ENCODE data around the gene PPFIA1.

The PPFIA1 gene

DNA sequence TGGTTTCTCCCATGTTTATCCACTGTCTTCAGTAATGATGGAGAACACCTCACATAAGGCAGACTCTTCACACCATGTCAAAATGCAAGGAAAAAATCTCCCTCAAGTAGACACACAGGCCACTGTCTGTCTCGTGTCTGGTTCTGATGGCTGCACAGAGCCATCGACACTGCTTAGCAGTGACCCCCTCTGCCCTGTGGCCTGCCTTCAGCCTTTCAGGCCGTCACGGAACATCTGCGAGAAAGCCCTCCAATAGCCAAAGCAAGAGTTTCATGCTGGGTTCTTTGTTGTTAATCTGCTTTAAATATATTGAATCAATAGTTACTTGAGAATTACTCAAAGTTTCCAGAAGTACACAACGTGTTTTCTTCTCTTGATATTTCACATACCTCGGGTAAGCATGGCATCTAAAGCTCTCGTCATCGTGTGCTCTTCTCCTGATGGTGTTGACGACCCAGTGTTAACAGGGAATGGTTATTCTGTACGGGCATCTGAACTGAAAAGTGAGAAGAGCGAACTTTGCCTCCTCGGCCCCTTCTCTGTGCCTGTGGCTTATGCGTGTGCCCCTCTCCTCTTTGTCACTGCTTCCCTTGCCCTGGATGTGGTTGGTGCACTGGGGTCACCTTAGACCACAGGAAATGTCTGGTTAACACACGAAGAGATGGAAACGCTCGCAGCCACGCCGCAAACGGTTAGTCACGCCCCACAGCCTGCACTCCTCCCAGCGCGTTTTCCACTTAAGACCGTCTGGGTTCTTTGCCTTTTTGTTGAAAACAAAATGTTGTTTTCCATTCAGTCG lies 94.5 kb downstream of the PPFIA1 start:
- no peak overlapping the region for H3K4me3 ChIP-seq (ENCODE audit: low read length)
- no peak for DNase-seq (ENCODE audit: low read depth)
- TF ChIP-seq, protein P1, sequence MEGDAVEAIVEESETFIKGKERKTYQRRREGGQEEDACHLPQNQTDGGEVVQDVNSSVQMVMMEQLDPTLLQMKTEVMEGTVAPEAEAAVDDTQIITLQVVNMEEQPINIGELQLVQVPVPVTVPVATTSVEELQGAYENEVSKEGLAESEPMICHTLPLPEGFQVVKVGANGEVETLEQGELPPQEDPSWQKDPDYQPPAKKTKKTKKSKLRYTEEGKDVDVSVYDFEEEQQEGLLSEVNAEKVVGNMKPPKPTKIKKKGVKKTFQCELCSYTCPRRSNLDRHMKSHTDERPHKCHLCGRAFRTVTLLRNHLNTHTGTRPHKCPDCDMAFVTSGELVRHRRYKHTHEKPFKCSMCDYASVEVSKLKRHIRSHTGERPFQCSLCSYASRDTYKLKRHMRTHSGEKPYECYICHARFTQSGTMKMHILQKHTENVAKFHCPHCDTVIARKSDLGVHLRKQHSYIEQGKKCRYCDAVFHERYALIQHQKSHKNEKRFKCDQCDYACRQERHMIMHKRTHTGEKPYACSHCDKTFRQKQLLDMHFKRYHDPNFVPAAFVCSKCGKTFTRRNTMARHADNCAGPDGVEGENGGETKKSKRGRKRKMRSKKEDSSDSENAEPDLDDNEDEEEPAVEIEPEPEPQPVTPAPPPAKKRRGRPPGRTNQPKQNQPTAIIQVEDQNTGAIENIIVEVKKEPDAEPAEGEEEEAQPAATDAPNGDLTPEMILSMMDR (conservative IDR thresholded peaks at IDR 0.05; ENCODE audit: low read depth, low read length) = no peak

DNA sequence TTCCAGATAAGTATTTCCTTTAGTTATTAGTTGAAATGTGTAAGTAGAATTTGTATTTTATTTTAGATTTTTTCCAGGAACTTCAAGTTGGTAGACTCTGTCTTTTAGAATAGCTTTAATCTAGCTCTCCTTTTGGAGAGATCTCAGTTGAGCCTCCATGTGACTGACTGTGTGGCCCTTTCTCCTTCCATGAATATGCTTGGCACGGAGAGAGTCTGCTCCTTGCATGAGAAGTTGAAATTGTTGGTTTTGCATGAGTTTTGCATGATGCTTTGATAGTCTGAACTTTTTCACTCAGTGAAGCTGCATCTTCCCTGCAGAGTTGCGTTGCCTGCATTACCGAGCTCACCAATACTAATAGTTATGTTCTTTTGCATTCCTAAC lies 95.0 kb downstream of the PPFIA1 start:
- TF ChIP-seq, protein P1 (conservative IDR thresholded peaks at IDR 0.05; ENCODE audit: low read depth, low read length) = no peak
- no peak overlapping the region for H3K4me3 ChIP-seq (ENCODE audit: low read length)
- no peak for DNase-seq (ENCODE audit: low read depth)

GRCh38 chr11:70367071-70367470 lies 96.6 kb downstream of the PPFIA1 start:
- DNase-seq (ENCODE audit: low read depth) = no peak
- TF ChIP-seq, protein P1 (conservative IDR thresholded peaks at IDR 0.05; ENCODE audit: low read depth, low read length) = no peak
- no peak overlapping the region for H3K4me3 ChIP-seq (ENCODE audit: low read length)

DNA sequence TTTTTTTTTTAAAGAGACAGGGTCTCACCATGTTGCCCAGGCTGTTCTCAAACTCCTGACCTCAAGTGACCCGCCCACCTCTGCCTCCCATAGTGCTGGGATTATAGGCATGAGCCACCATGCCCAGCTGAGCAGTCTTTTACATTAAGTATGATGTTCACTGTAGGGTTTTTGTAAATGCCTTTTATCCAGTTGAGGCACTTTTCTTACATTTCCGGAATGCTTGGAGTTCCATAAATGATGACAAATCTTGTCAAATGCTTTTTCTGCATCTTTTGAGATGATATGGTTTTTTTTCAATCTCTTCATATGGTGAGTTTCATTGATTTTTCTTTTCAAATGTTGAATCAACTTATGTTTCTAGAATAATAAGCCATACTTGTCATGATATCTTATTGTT lies 98.5 kb downstream of the PPFIA1 start:
- TF ChIP-seq, protein P1 (conservative IDR thresholded peaks at IDR 0.05; ENCODE audit: low read depth, low read length) = no peak
- DNase-seq (ENCODE audit: low read depth) = no peak
- H3K4me3 ChIP-seq (ENCODE audit: low read length) = no peak overlapping the region

DNA sequence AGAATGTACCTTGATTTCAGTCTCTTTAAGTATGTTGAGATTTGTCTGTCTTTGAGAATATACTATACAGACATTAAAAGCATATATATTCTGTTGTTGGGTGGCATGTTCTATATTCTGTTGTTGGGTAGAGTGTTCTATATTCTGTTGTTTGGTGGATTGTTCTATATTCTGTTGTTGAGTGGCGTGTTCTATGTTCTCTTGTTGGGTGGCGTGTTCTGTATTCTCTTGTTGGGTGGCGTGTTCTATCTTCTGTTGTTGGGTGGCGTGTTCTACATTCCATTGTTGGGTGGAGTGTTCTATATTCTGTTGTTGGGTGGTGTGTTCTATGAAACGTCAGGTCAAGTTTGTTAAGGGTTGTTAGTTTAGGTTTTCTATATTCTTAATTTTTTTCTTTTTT lies 100.8 kb downstream of the PPFIA1 start:
- no peak overlapping the region for H3K4me3 ChIP-seq (ENCODE audit: low read length)
- no peak for DNase-seq (ENCODE audit: low read depth)
- TF ChIP-seq, protein P1 (conservative IDR thresholded peaks at IDR 0.05; ENCODE audit: low read depth, low read length) = no peak

GRCh38 chr11:70372076-70372475 lies 101.6 kb downstream of the PPFIA1 start:
- no peak overlapping the region for H3K4me3 ChIP-seq (ENCODE audit: low read length)
- TF ChIP-seq, protein P1 (conservative IDR thresholded peaks at IDR 0.05; ENCODE audit: low read depth, low read length) = no peak
- no peak for DNase-seq (ENCODE audit: low read depth)

DNA sequence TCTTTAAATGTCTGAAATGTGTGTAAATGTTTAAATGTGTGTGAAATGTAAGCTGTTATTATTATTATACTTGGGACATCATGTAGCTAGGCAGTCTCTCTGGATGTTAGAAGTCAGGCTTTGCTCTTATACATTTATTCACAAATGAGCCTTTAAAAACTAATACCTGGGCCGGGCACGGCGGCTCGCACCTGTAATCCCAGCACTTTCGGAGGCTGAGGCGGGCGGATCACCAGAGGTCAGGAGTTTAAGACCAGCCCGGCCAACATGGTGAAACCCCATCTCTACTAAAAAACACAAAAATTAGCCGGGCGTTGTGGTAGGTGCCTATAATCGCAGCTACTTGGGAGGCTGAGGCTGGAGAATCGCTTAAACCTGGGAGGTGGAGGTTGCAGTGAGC lies 106.1 kb downstream of the PPFIA1 start:
- DNase-seq (ENCODE audit: low read depth) = no peak
- TF ChIP-seq, protein P1 (conservative IDR thresholded peaks at IDR 0.05; ENCODE audit: low read depth, low read length) = no peak
- no peak overlapping the region for H3K4me3 ChIP-seq (ENCODE audit: low read length)
